NOMO-1 treated with dmso at 0.1 percent for 144 hours (cell line): ENCODE data around the gene VPS54.

ENCODE experiments used
- DNase-seq: peaks from one replicate; lab custom pipeline; 2025; ENCODE audit not compliant: unreplicated experiment; lab: John Stamatoyannopoulos, UW

The VPS54 gene, protein sequence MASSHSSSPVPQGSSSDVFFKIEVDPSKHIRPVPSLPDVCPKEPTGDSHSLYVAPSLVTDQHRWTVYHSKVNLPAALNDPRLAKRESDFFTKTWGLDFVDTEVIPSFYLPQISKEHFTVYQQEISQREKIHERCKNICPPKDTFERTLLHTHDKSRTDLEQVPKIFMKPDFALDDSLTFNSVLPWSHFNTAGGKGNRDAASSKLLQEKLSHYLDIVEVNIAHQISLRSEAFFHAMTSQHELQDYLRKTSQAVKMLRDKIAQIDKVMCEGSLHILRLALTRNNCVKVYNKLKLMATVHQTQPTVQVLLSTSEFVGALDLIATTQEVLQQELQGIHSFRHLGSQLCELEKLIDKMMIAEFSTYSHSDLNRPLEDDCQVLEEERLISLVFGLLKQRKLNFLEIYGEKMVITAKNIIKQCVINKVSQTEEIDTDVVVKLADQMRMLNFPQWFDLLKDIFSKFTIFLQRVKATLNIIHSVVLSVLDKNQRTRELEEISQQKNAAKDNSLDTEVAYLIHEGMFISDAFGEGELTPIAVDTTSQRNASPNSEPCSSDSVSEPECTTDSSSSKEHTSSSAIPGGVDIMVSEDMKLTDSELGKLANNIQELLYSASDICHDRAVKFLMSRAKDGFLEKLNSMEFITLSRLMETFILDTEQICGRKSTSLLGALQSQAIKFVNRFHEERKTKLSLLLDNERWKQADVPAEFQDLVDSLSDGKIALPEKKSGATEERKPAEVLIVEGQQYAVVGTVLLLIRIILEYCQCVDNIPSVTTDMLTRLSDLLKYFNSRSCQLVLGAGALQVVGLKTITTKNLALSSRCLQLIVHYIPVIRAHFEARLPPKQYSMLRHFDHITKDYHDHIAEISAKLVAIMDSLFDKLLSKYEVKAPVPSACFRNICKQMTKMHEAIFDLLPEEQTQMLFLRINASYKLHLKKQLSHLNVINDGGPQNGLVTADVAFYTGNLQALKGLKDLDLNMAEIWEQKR

DNA sequence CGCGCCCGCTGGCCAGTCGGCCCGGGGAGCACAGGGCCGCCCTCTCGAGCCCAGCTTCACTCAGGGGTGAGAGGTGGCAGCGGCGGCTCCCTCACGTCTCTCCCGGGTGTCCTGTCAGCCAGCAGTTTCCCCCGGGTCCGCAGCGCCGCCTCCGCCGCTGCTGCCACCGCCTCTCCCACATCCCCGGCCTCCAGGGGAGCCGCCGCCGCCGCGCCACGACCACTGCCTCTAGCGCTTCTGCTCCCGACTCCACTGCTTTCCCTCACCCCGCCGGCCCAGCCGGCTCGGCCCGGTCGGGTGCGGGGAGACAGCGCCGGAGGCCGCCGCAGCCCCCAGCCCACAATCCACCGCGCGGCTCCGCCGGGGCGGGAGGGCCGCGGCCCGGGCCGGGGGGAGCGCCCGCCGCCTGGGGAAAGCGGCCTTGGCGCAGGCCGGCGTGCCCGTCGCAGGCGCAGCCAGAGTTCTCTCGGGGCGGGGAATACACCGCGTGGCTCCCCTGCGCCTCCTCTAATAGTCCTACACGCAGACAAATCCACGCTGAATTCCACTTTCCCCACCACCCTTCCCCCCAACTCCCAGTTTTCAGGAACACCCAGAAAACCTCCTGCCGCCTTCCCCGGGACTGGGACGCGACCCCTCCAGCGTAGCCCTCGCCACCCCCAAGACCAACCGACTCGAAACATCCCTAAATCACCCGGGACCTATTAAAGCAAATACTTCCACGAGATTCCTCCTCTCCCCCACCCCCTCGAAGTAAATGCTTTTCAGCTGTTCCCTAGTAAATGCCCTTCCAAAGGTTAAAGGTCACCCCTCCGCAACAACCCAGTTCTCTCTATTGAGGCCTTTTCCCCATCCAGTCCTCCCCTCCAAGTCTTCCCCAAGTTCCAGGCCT lies at the start of gene VPS54:
Gene VPS54, minus strand, starts transcription at position 346 of the 892 bp plus-strand sequence. CDS start 35,429 bp downstream, outside the sequence.
- no peak for DNase-seq

DNA sequence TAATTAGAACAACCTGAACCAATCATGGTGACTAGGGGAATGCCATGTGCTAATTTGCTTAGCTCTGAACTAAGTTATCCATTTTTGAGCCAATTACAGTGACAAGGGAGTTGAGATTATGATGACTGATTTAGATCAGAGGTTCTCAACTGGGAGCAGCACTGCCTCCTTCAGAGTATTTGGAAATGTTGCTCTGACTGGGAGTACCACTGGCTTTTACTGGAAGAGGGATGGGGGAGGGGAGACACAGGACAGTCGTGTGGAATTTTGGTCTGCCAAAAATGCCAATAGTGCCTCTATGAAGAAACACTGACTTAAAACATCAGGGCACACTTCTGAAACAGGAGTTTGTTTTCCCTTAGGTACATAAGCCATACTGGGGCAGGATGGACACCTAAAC lies 48.1 kb upstream of the VPS54 start:
- DNase-seq: no peak

DNA sequence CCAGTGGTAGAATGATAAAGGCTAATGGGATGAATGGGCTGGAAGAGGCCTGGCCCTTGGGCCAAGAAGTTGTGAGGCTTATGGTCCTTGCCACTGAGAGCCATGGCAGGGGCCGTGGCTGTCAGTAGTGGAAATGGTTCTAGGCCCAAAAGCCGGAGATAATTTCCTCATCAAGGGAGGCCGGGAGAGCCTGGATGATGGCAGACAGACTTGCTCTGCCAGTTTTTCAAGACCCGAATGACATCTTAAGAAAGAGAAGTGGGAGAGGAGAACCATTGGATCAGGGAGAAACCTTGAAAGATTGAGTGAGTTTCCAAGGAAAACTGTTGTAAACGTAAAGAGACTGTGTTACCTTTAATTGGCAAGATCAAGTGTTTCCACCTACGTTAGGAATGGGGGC lies 46.3 kb upstream of the VPS54 start:
- DNase-seq: no peak

DNA sequence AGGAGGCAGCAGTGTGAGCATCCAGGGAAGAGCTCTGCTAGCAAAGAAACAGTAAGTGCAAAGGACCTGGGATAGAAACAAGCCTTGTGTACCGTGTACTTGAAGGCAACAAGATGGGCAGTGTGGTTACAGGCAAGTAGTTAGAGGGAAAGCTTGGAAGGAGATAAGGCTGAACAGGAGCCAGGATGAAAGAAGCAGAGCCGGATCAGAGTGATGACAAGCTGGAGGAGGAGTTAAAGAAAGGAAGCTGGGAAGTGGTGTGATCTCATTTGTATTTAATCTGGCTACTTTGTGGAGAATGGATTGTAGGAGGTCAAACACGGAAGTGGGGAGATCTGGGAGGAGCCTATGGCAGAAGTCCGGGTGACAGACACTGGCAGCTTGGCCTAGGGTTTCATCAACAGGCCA lies 44.7 kb upstream of the VPS54 start:
- DNase-seq: no peak

DNA sequence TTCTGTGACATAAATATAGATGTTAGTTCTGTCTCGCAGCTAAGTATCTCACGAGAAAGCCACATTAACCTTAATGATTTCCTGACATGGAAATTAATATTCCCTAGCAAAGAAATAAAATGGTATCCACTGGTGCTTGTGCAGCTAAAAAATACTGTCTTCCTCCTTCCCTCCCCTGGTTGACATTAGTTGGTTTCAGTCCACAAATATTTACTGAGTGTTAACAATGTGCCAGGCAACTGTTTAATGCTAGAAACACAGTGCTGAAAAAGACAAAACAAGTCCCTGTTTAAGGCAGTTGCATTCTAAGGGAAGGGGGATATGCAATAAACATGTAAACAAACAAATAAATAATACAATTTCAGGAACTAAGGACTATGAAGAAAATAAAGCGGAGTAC lies 44.2 kb upstream of the VPS54 start:
- no peak for DNase-seq

DNA sequence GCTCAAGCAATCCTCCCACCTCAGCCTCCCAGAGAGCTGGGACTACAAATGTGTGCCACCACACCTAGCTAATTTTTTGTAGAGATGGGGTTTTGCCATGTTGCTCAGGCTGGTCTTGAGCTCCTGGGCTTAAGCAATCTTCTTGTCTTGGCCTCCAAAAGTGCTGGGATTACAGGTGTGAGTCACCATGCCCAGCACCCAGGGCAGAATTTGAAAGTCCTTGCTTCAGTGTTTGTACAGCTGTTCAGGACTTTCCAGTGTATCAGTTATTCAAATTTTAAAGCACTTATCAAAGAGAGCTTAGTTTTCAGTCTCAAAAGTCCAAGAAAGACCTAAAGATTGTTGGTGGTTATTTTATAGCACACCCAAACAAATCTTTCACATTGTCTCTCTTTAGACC lies 43.6 kb upstream of the VPS54 start:
- no peak for DNase-seq

DNA sequence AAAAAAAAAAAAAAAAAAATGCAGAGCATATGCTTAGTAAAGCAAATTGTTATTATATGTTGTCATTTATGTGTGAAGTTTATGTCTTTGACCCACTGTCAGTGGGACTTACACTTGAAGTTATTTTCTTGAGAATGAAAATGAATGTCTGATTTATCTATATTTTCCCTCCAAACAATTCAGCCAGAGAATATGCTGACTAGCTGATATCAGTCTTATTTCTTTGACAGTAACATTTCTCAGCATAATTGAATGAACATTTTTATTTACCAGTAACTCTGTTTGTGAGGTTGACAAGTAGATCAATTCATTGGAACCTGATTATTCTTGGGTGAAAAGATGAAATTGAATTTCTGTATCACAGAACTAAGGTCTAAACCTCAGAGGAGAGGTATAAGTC lies 40.0 kb upstream of the VPS54 start:
- DNase-seq: no peak

DNA sequence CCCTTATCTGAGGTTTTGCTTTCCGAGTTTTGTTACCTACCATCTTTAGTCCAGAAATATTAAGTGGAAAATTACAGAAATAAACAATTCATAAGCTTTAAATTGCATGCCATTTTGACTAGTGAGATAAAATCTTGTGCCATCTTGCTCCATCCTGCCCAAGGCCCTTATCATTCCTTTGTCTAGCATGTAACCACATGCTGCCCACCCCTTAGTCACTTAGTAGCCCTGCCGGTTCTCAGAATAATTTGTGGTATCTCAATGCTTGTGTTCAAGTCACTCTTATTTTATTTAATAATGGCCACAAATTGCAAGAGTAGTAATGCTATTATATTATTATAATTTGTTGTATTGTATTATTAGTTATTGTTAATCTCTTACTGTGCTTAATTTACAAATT lies 36.8 kb upstream of the VPS54 start:
- no peak for DNase-seq

DNA sequence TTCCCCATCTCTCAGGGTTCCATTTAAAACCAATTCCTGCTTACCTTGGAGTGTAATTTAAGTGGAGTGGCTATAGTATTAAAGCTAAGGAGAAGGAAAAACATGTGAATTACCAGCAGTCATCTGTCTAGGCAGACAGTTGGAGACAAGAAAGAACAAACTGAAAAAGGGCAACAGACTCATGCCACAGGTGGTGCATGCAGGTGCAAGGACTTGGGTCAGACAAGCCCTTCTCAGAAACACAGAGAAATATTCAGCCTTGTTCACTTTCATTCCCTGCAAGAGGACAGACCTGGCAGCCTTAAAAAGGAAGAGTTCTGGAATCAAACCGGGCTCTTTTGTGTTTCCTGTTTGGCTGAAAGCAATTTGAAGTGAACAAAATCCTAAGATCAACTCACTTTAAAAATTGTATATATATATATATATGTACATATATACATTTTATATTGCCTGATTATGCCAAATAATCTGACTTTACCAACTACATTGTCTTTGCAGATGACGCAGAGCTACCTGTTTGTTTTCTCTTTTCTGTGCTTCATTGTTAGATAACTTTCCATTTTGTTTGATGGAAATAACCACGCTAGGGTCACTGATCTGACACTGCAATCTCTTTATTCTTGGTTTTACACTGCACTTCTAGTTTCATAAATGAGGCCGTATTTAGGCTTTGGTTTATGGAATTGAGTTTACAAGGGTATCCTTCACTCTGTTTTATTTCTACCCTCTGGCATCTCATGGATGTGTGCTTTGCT lies 35.1 kb upstream of the VPS54 start:
- no peak for DNase-seq

DNA sequence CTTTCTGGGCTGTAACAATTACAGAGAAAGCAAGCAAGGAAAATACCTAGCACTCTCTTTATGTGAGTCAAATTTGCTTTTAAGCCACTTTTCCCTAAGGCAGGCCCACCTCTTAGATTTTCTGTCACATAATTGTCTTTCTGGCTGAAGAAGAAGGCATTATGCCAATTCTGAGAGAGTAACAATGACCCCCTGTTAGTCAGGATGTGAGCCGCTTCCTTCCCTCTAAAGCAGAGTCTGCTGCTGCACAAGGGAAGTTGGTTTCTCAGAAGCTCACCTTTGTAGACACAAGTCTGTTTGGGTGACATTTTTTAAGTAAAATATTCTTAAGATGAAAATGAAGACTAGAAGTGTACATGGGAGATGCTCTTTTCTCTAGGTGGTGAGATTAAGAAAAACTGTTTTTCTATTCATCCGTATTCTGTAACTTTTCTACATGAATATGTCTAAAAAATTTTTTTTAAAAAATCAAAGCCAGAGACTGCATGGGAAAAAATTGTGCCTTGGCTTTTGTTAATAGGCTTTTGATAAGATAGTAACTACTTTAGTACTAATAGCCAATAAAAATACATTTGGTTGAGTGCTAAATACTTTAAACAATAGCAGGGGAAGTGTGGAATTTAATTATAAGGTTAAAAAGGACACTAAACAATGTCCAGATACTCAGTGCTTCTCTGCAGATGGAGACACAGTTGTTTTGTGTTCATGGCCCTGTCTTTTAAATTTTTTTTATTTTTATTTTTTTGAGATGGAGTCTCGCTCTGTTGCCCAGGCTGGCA lies 33.4 kb upstream of the VPS54 start:
- no peak for DNase-seq

DNA sequence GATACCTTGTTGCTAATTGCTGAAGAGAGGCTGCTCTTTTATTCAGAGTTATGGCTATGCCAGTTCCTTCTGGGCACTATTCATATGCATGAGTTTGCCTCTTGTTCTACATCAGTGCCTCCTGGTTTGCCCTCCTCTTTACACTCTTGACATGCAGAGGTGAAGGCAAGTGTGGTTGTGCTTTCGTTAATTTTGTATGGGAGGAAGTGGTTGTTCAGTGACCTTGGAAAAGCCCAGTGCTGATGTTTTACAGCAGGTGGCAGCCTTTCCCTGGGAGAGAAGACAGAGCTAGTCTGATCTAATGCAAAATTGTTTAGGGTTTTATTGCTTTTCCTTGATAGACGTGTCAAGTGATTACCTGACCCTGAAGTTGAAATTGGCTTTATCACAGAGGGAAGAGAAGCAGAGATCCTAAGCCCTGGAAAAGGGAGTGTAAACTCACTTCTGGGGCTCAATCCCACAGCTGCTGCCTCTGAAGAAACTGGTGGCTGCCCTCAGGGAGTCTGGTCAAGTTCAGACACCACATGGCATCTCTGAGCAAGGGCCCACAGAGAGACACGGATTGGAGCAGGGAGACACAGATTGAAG lies 30.5 kb upstream of the VPS54 start:
- peak; percentile 22 for DNase-seq

DNA sequence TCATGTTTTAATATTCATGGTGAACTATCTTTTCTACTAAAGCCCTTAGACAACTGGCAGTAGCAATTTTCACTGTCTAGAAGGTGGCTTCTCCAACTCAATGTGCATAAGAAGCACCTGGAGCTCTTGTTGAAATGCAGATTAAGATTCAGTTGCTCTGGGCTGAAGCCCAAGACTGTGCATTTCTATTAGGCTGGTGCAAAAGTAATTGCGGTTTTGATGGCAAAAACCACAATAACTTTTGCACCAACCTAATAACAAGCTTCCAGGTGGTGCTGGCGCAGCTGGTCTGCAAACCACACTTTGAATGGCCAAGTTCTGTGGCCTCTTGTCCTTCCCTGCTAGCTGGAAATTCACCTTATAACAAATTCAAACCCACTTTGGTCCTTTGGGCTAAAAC lies 26.7 kb upstream of the VPS54 start:
- no peak for DNase-seq

DNA sequence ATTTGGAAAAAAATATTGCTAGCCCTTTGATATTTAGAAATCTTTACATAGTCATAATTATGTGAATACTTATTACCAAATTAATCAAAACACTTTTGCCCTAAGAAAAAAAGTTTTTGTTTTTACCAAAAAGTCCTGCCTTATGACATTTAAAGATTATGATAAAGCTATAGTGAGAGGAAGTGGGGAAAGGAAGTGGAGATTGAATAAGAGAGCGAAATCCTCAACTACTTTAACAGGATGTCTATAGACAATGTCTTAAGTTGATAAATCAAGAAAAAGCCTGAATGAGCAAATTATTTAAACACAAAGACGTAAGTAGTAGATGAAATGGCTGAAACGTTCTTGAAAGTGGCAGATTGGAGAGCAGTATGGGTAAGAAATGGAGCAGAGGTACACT lies 20.9 kb upstream of the VPS54 start:
- no peak for DNase-seq

DNA sequence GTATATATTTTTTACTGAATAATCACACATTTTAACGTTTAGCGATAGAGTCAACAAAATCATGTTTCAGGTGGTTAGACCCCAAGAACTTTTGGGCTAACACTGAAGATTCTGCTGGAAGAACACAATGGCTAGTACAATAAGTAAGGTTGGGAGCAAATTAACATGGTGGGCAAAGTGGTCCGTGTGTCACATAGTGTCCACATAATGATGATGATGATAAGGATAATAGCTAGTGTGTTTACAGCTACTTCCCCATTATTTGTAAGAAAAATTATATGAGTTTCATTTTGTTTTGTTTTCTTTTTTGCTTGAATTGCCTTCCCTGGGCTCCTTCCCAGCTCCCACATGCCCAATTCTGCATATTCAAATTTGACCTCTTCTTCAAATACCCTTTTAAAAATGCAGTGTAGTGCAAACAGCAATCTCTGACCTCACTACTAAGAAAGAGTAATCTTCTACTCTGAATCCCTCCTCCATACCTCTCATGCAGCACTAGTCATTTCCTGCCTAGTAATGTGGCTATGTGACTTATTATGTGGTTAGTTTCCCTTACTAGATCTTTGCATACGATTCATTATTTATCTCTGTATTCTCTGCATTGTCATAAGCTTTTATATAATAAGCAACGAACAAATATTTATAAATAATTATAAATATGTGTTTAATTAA lies 16.9 kb upstream of the VPS54 start:
- DNase-seq: peak; percentile 50

DNA sequence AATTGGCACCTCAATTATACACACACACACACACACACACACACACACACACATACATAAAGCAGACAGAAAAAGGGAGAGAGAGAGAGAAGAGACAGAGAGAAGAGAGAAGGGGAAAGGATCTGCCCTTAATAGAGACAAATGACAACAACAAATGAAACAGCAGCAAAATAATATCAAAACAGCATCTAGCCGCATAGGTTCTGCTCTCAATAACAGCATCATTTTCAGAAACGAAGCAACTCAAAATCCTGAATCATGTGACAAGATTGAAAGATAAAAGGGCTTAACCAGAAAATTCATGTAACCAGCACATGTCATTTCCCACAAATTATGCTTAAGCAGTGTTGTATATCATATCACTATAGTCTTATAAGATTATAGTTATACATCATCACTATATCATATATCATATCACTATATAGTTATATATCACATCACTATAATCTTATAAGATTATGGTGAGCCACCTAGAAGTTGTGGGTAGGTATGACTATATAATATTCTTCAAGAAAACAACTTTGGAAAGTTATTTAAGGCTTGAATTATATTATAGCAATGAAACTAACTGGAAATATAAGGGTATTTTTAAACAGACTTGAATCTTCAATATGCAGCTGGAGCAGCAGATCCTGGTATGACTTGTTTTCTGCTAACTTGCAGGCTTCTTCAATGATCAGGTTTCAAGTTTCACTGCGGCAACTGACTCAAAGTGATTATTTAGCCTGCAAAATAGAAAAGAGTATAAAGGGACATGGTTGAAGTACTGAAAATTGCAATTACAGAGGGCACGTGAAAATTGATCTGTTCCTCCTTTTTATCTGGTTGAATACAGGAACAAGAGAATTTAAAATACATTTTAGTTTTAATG lies 16.1 kb upstream of the VPS54 start:
- DNase-seq: no peak

DNA sequence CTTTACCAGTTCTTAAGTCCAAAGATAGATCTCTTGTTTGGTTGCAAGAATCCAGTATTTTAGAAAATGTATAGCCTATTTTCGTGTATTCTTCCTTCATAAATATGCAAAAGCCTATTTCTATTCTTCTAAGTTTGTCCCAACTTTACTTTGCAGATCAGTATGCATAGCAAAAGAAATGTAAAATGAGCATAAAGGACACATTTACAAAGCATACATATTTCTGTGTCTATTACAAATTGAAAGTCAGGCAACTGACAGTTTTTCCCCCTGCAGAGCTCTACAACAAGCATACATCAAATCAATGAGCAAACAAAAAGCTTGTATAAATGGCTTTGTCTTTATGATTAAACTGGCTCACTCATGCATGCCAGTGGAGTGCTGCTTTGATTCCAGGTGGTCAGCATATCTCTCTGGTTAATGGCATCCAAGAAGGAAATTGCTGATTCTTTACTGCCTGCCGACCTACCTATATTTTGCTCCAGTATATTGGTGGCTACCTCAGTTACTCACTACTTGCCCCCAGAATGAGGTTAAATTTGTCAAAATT lies 10.0 kb upstream of the VPS54 start:
- DNase-seq: no peak

DNA sequence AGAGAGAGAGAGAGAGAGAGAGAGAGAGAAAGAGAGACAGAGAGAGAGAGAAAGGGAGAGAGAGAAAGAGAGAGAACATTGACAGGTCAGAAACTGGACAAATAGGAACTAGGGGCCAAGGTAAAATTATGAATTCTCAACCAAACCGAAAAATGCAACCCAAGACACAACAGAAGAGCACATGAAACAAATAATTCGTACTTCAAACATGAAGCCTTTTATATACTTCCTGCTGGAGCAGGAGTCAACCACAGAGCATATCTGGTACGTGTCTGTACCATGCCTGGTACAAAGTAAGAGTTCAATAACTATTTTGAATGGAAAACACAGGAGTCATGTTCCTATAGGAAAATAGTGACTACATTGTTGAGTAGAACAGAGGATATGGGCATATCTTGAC lies 6.5 kb upstream of the VPS54 start:
- no peak for DNase-seq
